T-helper 9 cell (primary cell): ENCODE data around the gene SLC7A6.

ENCODE experiments used
- DNase-seq: peaks from one replicate; pipeline ENCODE4 v3.0.0-alpha.2; 2020
- total RNA-seq, 2 donors: gene quantifications; one replicate each; lab custom pipeline; 2026; lab: John Stamatoyannopoulos, UW

The SLC7A6 gene
- 205 to 207 reads per million in 2 donors for total RNA-seq

DNA sequence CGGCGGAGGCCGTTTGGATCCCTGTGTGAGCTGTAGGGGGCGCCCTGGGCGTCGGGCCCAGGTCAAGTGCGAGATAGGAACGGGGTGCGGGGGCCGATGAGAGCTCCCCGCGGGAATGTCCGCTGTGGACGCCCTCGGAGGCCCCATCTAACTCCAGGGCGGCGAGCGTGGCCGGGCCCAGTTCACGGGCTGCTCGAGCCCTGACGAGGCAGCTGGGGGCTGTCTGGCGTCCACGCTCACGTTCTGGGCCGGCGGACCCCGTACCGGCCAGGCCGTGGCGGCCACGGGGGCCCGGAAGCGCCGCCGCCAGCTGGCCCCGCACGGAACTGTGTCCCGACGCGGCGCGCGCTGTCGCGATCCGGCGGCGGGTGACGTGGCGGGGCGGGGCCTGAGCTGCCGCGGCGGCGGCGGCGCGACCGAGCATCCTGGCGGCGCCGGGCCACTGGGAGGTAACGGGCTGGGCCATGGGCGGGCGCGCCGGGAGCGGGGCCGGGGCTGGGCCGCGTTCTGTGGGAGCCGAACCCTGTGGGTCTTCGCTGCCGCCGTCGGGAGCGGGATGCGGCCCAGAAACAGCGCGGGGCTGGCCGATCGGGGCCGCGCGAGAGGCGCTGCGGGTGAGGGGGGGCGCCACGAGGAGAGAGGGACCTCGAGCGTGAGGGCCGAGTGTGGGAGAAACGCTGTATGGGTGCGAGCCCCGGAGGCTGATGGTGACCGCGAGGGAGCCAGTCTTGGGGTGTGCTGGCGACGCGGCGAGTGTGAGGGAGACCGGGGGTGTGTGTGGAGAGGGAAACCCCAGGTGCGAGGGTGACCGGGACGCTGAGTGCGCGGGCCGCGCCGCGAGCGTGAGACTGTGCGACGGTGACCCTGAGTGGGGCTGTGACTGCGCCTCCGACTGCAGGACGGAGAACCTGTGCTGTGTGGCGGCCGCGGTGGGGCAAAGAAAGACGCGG lies at the start of gene SLC7A6:
SLC7A6 (plus strand) TSS at position 399 of the 950 bp plus-strand sequence. CDS start 10,201 bp downstream, outside the sequence.
- DNase-seq, result peak; percentile 84

- DNase-seq, result no peak
Measured at GRCh38 chr16:68214726-68215125, 49.6 kb upstream of the SLC7A6 start.

GRCh38 chr16:68215302-68215701 lies 49.0 kb upstream of the SLC7A6 start:
- DNase-seq, result no peak

DNA sequence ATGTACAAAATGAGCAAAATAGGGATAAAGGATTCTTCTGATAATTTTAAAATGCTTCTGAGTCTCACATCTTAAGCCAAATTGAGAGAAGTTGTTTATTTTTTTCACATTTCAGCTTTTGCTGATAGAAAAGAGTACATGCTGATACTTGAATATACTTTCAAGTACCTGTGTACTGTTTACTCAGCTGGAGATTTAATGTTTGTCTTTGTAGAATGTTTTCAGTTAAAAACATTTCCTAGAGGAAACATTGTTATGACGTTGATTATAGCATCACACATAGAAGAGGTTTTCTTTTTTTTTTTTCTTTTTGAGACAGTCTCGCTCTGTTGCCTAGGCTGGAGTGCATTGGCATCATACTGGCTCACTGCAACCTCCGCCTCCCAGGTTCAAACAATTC lies 48.1 kb upstream of the SLC7A6 start:
- no peak for DNase-seq

DNA sequence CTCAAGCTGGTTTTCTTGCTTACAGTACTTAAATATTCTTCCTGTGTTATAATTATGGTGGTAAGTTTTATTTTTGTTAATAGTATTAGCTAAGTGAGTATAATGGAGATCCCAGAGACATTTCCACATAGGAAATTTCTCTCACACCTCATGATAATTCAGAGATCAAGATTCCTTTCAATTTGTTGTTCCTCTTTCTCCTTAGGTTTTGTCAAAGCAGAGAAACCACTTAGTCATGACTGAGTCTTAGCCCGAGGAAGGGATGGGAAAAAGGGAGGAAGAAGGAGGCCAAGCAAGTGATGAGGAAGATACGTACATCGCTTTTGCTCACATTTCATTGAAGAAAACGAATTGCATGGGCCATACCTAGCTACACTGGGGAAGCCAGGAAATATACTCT lies 46.8 kb upstream of the SLC7A6 start:
- no peak for DNase-seq

DNA sequence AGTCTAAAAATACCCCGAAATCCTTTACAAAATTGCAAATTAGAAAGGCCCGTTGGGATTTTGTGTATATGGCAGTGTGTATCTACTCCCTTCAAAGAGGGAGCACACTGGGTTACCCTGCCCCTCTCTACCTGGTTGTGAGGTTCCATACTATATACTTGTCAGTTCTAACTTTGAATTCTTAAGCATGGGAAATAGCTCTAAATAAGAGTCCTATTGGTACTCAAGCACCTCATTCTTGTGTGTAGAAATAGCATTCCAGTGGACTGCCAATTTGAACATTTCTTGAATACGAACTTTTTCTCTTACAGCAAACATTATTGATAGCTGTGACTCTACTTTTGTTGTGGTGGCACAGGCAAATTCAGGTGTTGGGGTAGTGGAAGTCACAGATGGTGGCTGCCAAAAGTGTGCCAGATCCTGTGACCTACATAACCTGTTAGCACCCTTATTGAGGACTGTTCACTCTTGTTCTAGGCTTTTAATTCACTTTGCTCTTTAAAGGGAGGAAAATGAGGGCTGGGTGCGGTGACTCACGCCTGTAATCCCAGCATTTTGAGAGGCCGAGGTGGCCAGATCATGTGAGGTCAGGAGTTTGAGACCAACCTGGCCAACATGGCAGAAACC lies 44.5 kb upstream of the SLC7A6 start:
- DNase-seq, result no peak

GRCh38 chr16:68223072-68223471 lies 41.3 kb upstream of the SLC7A6 start:
- DNase-seq, result no peak

DNA sequence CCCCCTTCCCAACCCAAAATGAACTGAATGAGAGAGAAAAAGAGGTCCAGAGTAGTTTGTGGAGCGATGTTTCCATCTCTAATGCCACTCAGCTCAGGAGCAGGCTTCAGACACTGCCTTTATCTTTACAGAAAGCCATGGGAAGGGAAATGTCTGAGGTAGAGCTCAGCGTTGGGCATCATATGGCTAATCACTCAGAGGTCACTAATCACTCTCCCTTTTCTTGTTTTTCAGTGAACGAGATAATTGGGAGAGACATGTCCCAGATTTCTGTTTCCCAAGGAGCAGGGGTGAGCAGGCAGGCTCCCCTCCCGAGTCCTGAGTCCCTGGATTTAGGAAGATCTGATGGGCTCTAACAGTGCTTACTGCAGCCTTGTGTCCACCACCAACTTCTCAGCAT lies 38.2 kb upstream of the SLC7A6 start:
- no peak for DNase-seq

DNA sequence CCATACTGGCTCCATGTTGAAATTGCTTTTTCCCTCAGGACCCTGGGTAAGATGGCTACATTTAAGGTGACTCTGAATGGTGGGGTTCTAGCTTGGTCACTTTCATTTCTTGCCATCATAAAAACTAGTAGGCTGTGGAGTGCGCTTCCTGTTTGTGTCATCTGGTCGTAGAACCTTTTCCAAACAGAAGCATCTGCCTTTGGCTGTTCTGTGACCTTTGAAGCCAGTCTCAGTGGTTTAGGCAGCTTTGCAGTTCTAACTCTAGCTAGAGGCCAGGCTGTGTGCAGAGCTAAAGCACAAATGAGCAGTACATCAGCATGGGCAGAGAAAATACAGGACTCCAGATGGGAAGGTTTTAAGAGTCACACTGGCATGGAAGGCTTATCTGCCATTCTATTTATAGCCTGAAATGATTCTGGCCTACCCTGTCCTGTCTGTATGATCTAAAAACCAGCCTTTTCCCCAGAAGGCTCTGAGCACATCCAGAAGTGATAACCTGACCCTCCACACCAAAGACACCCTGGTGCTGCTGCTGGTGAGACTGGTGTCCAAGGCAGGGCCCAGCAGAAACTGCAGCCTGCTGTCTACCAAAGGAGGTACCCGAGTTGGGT lies 37.0 kb upstream of the SLC7A6 start:
- DNase-seq, result no peak

DNA sequence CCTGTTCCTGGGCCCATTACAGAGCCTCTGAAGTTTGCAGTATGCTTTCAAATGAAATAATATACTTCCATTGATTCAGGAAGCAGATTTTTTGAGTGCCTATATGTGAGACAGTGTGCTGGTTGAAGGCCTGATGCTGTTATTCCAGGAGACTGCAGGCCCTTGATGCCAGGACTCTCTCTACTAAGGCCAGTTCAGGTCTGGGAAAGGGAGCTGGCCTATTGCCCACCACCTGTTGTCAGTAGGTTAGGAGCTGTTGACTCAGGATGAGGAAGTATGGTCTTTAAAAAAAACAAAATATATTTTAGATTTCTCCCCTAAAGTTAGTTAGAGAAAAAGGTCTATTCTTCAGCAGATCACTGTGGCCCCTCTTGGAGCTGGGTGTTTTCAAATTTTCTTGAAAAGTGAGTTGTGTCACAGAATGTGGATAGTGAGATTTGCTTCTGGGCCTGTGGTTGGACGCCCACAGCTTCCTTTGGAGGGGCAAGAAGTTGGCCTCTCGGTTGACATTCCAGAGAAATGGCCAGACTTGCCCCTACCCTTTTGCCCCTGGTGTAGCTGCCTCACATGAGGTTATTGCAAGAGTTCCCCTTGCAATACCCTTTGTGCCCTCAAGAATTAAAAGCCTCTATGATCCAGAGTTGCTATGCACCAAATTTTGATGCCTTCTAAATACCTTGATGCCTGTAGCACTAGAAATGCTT lies 36.3 kb upstream of the SLC7A6 start:
- no peak for DNase-seq

- no peak for DNase-seq
Measured at GRCh38 chr16:68228652-68229051, 35.7 kb upstream of the SLC7A6 start.

DNA sequence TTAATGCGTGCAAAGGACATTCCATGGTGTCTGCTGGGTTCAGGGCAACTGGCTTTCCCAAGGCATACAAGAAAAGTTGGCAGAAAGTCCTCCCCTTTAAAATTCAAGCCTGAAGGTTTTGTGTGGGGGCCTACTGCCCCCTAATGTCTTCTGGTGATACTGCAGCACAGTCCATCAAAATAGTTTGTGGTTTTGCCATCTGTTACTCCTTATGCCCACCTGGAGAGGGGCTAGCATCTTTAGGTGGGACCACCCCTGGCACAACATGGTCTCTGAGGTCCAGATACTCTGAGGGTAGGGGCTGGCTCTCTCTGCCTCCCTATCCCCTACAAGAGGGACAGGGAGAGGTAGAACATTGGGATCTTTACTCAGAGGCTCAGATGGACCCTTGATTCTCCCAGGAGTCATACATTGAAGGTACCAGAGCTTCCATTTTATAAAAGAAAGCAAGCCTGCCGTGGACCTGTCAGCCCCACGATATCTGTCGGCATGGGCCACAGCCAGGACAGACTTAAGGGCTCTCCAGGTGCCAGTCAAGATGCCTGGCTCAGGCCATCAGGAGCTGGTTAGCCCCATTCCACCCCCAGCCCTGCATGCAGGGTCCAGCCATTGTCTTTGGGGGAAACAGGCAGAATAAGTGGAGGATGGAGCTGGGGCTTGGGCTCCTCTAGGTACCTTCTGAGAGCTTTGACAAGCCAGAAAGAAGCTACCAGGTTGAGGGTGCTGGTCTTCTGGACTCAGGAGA lies 34.7 kb upstream of the SLC7A6 start:
- DNase-seq, result peak; percentile 22

- DNase-seq, result no peak
Measured at GRCh38 chr16:68230176-68230571, 34.2 kb upstream of the SLC7A6 start.

DNA sequence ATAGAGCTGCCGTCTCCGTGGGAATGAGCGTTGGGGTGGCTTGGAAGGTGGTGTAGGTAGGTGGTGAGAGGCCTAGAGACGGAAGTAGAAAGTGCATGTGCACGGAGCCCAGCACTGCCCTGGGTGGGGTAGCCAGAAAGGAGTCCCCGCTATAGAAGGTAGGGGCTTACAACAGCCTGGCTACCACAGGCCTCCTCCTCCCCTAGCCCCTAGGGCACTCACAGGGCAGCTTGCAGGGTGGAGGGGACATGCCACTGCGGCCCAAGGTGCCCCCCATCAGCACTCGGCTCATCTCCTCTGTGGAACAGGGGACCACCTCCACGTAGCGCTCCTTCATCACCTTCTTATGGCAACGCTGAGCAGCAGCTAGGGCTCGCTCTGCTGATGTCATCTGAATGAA lies 33.4 kb upstream of the SLC7A6 start:
- DNase-seq, result no peak

DNA sequence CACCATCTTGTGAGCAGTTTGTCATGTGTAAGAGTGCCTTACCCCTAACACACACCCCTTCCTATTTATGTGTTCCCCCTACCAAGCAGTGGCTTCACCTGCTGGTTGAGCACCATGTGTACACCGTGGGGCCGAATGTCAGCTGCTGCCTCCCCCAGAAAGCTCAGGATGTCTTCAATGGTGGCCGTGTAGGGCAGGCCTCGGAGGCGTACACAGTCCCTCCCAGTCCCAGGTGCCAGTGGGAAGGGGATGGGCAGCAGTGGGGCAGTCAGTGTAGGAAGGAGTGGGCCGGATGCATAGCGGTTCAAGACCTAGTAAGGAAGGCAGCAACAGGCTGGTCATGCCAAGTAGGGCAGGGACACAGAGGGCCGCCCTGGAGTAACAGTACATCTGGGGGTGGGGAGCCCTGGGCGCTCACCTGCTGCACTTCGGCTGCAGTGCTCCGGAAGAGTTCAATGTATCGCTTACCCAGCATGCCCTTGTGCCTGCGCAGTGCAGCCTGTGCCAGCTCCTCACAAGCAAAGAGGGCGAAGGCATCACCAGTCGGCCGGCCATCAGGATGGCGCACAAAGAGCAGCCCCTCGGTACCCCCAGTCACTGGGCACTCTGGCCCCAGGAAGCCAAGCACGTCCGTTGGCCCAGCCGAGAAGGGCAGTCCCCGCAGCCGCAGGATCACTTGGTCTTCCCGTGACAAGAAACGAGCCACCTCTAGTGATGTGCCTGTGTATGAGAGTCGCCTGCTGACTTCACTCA lies 32.8 kb upstream of the SLC7A6 start:
- no peak for DNase-seq

GRCh38 chr16:68232335-68232734 lies 32.0 kb upstream of the SLC7A6 start:
- no peak for DNase-seq

DNA sequence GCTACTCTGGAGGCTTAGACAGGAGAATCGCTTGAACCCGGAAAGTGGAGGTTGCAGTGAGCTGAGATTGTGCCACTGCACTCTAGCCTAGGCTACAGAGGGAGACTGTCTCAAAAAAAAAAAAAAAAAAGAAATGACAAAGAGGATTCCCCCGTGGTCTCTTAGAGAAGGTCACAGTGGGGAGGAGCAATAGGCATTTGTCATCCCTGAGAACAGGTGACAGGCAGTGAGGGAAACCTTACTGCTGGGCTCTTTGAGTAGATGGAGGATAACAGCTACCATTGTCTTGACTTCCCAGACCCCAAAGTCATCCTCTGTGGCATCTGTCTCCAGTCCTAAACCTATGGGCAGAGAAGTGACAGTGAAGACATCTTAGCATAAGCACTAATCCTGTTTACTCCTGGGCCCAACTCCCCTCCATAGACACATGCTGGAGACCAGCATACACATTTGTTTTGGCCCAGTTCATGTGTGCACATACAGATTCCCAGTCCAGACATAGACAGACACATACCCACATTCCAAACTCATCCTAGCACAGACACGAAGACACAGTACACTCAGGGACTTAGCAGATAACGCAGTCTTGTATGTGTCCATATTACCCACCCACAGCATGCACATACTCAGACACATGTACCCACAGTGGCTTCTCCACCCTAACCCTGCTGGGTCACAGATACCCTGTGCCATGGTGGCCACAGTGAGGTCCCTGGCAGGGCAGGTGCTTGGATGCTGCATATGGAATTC lies 31.1 kb upstream of the SLC7A6 start:
- no peak for DNase-seq

- no peak for DNase-seq
Measured at GRCh38 chr16:68233835-68234187, 30.5 kb upstream of the SLC7A6 start.

DNA sequence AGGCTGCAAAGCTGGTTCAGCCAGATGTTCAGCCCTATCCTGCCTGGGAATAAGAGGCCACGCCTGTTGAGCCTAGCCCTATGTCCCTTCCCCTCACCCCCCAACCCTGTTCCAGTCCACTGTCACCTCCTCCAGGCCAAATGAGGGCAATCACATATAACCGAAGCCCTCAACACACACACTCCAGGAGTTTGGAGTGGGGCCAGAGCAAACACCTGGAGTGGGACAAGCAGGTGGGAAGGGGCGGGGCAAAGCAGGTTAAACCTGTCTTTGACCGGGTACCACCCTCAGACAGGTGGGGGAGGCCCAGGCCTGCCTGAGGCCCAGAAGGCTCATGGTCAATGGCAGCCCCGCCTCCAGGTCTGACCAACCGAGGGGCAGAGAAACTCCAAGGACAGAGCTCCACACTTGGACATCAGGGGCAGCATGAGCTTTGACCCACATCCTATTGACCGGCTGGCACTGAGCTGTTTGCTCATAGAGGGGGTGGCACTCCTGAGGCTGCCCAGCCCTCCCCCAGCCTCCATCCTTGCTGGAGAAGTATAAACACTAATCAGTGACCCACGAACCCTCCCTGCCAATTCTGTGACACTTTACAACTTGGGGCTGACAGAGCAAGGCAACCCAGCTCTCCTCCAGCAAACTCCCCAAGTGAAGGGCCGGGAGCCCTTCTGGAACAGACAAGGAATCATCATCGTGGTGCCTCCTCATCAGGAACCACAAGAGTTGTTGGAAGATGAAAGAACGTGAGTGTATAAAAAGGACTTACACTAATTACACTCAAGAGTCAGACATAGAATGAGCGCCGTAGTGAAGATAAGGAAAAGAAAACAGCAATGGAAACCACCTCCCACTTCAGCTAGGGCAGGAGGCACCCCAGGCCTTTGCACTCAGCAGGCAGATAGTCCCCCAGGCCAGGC lies 29.9 kb upstream of the SLC7A6 start:
- DNase-seq, result no peak
